HG03039 (cell line): ENCODE results near the gene POLN.

Experiments used
- ATAC-seq: cut with Tn5 transposase; IDR thresholded peaks from one replicate; pipeline ENCODE4 v1.9.1; 2021; ENCODE audit warnings: mild to moderate bottlenecking, moderate library complexity; ENCODE audit not compliant: unreplicated experiment

The POLN gene

DNA sequence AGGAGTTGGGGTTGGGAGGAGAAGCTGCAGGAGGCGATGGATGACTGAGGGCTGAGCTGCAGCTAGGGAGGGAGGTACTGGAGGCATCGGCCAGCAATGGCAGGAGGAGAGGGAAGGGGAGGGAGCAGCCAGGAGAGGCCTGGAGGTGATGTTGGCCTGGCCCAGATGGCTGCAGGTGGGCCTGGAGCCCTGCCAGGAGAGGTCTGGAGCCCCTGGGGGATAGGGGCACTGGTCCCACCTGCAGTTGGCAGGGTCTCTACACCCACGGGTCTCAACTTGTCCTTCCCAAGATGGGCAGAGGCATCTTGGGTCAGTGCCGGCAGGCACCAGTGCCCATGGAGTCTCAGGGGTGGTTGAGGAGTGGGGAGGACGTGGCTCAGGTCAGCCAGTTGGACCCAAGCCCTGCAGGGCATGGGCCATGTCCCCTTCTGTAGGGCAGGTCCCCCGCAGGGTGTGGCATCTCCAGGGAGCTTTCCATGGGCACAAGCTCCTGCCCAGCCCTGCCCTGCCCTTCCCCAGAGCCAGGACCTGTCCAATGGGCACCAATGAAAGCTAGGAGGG is 22.6 kb upstream of the POLN start:
- no peak for ATAC-seq

DNA sequence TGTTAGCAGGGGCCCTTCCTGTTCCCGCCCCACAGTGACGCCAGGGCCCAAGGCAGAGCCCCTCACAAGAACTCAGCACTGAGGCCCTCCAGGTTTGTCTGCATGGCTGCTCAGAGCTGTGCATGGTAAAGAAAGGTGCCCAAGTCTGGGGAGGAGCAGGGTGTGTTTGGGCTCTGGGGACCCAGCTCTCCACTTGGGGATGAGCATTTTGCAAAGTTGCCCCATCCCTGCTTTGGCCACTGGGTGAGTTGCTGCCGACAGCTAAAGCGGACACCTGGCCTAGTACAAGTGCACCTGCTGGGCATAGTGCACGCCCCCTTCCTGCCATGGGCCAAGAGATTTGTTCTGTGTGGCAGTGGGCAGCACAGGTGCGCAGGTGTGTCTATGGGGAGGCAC is 22.0 kb upstream of the POLN start:
- ATAC-seq: no peak

DNA sequence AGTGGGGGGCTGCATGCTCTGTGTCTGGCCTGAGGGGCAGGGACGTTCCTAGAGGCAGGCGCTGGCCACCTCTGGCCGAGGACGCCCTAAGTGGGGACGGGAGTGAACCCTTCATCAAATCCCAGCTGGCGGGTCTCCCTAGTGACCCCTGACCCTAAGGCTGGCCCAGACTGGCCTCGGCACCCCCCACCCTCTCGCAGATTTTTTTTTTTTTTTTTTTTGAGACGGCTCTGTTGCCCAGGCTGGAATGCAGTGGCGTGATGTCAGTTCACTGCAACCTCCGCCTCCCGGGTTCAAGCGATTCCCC is 21.0 kb upstream of the POLN start:
- ATAC-seq: no peak

DNA sequence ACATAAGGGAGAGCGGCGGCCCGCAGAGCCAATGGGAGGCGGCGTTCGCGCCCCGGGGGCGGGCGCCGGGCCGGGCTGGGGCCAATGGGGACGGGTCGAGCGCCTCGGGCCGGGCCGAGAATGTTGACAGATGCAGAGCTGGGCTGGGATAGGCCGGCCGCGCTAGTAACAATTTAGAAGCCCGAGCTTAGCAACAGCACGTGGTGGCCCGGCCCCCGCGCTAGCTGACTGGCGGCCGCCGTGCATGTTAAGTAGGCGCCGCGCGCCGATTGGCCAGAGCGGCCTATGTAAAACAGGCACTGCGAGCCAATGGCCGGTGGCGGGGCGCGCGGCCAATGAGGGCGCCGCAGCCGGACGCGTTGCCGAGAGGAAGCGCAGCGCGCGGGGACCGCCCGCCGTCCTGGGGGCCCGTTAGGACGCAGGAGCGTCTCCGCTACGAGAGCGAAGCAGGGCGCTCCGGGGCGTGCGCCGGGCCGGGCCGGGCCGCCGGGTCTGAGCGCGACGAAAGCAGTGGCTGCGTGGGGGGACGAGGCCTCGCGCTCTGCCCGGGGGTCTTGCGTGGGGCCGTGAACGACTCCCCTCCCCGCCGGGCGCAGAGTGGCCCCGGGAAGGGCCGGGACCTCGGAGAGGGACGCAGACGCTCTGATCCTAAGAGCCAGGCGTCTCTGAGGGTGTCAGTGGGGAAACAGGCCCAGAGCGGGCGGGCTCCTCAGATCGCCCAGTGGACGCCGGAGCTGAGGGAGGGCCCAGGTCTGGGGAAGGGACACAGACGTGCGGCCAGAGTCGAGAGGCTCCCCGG is 20.4 kb upstream of the POLN start:
- ATAC-seq: peak; percentile 86

DNA sequence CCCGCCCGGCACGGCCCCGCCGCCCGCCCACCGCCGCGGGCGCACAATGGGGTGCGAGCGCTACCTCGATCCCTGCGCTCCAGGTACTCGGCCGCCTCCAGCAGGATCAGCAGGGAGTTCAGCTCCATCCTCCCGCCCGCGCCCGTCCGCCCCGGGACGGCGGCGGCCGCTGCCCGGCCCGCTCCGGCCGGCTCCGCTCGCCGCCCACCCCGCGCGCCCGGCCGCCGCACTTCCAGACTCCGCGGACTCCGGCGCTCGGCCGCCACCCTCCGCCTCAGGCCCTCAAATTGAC is 19.9 kb upstream of the POLN start, which contains the start of gene MXD4:
MXD4 (minus strand) TSS at position 257 of the 292 bp plus-strand sequence; CDS start at position 128, 129 bp downstream.
- peak; percentile 6 for ATAC-seq

DNA sequence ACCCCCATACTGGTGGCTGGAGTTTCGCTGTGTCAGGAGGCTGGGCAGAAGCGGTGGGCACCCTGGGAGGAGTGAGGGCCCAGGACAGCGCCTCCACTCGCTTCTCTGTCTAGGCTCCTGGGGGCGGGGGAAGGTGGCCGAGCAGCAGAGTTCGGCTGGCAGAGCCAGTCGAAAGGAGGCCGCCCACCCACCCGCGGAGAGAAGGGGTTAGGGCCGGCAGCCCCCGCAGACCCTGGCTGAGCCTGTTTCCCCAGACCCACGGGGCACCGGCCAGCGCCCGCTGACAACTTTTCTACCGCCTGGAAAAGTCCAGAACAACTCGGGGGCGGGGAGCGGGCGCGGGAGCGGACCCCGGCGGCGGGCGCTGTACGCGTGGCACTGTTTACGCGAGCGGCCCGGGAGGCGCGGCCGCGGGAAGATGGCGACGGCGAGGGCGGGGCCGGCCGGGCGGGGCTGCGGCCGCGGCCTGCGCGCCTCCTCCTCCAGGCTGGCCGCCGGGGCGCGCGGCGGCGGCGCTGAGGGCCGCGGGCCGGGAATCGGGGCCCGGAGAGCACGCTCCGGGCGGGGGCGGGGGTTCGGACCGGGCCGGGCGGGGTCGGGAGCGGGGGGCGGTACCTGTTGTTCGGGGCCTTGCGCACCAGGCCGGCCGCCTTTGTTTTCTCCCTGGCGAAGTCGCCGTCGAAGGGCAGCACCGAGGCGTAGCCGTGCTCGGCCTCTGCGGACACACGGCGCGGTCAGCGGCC is 19.4 kb upstream of the POLN start:
- peak; percentile 28 for ATAC-seq

DNA sequence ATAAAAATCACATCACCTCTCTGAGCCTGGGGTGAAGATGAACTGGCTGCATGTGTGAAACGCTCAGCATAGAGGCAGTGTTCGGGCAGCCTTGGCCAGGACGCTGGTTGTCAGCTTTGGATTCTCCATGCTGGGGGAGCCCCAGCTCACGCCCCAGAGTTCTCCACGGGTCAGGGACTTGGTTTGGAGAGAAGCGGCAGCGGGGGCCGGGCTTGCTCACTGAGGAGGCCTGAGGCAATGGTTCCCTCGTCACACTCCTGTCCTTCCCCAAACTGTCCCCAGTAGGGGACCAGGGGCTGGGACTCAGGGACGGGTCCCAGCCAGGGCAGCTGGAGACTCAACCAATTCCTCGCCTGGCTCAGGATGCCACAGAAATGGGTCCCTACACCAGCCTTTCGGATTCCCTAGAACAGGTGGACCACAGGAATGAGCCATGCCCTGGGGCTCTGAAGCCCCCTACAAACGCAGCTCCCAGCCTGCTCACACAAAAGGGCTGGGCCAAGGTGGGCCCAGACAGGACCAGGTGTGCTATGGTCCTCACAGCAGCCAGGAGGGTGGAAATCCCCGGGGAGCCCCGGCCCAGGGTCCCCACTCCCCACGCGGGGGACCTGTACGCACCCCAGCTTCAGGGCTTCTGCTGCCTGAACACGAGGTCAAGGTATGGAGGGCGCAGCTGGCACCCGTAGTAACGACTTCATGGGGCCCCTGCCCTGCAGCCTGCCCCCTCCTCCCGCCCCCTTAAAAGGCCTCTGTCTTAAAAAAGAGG is 18.6 kb upstream of the POLN start:
- ATAC-seq: no peak

GRCh38 chr4:2259541-2260343 is 17.8 kb upstream of the POLN start:
- ATAC-seq: no peak

GRCh38 chr4:2259036-2259540 is 17.2 kb upstream of the POLN start:
- no peak for ATAC-seq

GRCh38 chr4:2258091-2259035 is 16.4 kb upstream of the POLN start:
- ATAC-seq: no peak

DNA sequence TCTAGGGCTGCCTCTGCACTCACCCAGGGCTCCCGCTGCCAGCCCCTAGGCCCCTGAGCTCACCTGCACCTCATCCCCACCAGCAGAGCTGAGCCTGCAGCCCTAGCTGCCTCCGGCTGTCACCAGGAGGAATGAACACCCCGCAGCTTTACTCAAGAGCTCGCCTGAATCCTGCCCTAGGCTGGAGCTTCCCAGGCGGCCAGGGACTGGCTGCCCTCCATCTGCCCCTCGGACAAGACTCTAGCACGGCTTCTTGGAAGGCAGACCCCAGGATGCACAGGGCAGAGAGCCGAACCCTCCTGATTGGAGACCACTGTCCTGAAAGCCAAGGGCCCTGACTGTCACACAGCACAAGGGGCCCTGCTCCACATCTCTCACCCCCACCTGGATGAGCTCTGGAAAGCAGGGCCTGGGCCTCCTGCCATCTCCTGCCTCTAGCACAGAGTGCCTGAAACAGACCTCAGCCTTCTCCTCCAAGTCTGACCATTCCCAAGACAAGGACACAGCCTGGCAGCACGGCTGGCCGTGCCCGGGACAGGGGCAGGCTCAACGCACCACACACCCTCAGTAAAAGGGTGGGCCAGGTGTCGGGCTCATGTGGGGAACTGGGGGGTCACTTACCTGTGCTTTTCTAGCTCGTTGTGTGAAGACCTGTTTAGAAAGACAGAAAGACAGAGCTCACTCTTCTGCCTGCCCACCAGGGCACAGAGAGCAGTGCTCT is 15.6 kb upstream of the POLN start:
- no peak for ATAC-seq

DNA sequence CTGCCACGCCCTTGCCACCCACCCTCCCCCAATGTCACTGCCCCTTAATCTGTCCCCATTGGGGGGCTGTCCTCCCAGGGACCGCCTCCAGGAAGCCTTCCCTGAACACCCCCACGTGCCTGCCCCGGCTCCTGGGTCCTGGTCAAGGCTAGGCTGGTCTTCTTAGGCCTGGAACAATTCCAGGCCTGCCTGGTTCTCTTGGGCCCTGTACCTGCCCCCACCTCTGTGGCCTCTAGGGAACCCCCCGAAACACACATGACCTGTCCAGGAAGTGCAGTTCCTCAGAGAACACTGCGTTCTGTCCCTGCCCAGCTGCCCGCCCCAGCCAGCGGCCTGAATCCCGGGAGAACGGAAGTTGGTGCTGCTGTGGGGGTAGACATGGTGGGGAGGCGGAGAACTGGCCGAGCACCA is 14.9 kb upstream of the POLN start:
- ATAC-seq: no peak

GRCh38 chr4:2256156-2256731 is 14.3 kb upstream of the POLN start:
- no peak for ATAC-seq

GRCh38 chr4:2255501-2256155 is 13.7 kb upstream of the POLN start:
- ATAC-seq: no peak

DNA sequence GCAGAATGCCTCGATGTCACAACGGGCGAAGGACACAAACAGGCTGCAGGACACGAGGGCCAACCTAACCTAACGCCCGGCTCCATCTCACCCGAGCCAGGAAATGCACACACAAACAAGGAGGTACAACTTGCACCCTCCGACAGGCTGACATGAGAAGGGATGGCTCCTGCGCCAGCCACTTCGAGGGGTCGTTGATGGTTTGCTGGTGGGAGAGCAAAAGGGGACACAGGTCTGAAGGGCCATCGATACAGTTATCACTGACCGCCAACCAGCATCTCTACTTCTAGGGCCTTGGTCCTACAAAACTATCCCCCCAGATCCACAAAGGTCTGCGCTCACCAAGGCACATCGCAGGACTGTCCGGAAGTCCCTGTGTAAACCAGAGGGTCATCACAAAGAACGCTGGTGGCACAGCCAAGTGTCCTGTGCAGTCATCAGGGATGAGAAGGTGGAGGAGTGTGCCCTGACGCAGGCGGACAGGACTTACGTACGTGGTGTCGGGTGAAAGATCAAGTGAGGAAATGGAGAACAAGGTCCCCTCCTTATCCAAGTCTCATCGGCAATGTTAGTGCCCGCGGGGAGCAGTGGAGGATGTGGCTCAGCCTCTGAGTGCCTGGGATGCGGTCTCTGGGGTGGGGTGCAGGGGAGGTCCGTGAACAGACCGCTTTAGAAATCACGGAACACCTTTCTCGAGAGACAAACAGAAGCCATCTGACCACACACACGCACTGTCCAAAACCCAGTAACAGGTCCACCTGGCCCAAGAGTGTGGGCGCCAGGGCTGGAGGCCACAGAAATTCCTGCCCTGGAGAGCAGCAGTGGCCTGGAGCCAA is 13.0 kb upstream of the POLN start:
- ATAC-seq: no peak

GRCh38 chr4:2253160-2254084 is 11.5 kb upstream of the POLN start:
- ATAC-seq: no peak
